Hematopoietic multipotent progenitor cell treated with erythropoietin and hydrocortisone succinate and interleukin-3 and kit ligand, for 15 days (in vitro differentiated cells): ENCODE results near the gene DIP2C.

Experiments used
- DNase-seq: peaks from one replicate; pipeline ENCODE4 v3.0.0-alpha.2; 2015; ENCODE audit warnings: low spot score

Gene DIP2C

GRCh38 chr10:390449-391100 is 298.9 kb downstream of the DIP2C start:
- no peak for DNase-seq

DNA sequence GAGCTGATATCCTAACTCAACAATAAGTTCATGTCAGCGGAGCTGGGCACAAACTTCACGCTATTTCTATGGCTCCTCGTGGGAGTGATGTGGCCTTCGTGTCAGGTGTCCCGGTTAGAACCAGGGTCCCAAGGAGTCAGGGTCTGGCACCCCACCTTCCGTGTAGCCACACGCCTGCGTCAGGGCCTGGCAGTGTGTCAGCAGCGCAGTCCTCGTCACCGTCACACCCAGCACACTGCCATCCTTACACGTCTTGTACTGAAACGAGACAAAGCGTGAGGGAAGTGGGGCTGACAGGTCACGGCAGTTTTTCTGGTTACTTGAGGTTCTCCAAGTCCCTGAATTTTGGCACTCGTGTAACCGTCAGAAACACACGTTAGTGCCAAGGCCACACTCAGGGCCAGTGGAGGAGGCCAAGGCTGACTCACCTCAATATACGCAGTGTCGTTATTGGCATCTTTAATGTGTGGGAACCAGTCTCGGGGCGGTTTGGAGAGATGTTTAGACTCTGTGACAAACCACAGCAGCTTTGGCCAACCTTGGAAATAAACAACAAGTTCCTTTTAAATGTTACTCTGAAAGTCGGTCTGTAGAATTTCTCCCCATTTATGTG is 299.5 kb downstream of the DIP2C start:
- DNase-seq, result no peak

- DNase-seq, result no peak
These were observed 300.1 kb downstream of the DIP2C start for GRCh38 chr10:389261-389790.

DNA sequence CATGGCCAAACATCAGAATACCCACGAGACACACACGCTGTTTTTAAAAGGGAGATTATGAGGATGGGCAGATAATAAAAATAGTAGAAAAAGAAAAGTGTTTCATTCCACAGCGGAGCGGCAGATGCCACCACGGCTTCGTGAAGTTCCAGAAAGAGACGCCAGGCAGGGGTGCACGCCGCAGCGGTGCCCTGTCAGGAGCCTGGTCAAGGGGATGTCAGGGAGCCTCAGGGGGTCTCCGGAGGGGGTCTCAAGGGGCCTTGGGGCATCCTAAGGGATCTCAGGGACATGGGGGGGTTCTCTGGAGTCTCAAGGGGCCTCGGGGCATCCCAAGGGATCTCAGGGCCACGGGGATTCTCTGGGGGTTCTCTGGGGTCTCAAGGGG is 300.8 kb downstream of the DIP2C start:
- DNase-seq, result no peak

GRCh38 chr10:387909-388660 is 301.4 kb downstream of the DIP2C start:
- no peak for DNase-seq

- no peak for DNase-seq
These were observed 301.9 kb downstream of the DIP2C start for GRCh38 chr10:387593-387891.

GRCh38 chr10:386771-387592 is 302.5 kb downstream of the DIP2C start:
- DNase-seq, result no peak

- DNase-seq, result no peak
These were observed 303.7 kb downstream of the DIP2C start for GRCh38 chr10:385571-386300.

DNA sequence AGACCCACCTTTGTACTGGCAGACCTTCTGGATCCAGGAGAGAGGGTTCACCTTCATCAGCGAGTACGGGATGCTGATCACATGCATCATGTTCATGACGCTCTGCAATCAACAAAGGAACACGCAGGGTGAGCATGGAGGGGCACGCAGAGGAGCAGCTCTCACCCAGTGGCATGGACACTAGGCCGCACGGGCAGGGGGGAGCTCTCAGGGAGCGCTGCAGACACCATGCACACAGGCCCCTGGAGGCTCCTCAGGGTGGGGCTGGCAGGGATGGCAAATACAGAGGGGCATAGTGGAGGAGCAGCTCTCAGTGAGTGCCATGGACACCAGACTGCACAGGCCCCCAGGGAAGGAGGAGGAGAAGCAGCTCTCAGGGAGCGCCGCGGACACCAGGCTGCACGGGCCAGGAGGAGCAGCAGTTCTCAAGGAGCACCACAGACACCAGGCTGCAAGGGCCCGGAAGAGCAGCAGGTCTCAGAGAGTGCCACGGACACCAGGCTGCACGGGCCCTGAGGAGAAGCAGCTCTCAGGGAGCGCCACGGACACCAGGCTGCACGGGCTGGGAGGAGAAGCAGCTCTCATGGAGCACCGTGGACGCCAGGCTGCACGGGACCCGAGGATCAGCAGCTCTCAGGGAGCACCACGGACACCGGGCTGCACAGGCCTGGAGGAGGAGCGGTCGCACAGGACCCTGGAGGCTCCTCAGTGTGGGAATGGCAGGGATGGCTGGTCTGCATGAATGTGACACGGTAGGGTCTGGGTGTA is 304.7 kb downstream of the DIP2C start:
- DNase-seq, result no peak

- DNase-seq, result no peak
These were observed 305.9 kb downstream of the DIP2C start for GRCh38 chr10:383519-383918.

DNA sequence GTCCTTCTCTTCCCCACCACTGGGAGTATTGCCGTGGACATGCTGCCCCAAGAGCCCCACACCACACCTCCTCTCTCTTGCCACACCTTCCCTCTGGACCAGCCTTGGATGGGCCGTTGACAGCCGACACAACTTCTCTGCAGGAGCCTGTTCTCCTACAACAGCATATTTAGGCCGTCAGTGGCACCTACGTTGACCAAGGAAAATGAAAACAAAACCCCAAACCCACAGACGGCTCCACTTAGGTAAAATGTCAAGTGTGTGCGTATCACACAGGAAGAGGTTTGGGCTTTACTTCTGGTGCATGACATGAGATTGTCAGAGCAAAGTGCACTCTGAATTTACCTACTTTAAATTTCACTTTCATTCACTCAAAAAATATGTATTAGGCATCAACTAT is 307.7 kb downstream of the DIP2C start:
- DNase-seq, result no peak

- no peak for DNase-seq
These were observed 308.1 kb downstream of the DIP2C start for GRCh38 chr10:381346-381745.

DNA sequence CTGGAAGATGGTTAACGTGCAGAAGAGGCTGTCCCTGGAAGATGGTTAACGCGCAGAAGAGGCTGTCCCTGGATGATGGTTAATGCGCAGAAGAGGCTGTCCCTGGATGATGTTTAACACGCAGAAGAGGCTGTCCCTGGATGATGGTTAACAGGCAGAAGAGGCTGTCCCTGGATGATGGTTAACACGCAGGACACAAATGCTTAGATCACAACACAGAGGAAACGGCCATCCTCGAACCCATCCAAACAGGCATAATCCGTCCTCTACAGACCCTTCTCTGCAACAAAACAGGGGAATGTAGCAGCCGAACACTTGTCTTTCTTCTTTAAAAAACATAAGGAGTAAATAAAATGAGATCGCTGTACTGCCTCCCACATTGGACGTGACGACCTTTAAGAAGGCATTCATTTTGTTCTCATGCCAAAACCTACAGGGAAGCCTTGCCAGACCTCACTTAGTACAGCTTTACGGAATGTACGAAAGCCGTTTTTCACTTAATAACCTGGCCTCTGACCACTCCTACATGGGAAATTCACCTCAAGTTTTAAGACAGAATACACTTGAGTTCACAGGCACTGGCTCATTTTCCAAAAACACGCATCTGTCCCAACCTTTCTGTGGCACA is 309.0 kb downstream of the DIP2C start:
- DNase-seq, result no peak

- DNase-seq, result no peak
These were observed 310.4 kb downstream of the DIP2C start for GRCh38 chr10:378930-379704.

DNA sequence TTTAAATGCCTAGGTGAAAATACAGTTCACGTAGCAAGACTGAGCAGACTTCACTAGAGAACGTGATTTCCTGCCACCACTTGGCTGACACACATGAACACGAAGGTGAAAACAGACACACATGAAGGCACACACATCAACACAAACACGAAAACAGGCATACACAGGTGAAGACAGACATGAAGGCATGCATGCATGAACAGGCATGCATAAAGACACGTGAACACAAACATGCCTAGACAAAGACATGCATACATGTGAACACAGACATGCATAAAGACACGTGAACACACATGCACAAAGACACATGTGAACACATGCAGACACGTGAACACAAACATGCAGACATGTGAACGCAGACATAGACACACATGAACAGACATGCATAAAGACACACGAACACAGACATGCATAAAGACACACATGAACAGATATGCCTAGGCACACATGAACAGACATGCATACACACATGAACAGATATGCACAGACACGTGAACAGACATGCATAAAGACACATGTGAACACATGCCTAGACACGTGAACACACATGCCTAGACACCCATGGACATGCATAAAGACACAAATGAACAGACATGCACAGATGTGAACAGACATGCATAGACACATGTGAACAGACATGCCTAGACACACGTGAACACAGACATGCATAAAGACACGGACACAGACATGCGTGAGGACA is 311.1 kb downstream of the DIP2C start:
- no peak for DNase-seq

DNA sequence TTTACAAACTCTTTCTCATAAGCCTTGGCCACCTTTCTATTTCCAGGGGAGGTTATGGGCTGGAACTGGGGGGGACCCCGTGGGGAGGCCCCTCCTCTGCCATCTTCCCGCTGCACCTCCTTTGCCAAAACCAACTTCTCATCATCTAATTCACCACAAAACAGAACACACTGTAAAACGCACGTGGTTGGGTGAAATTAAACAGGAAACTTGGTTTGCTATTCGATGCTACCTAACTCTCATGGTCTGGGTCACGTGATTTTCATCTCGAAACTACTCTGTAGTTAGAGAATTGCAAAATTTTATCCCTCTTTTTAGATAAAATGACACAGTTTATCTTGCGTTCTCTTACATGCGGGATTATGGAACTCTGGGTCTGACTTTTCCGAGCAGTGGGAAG is 312.2 kb downstream of the DIP2C start:
- no peak for DNase-seq

DNA sequence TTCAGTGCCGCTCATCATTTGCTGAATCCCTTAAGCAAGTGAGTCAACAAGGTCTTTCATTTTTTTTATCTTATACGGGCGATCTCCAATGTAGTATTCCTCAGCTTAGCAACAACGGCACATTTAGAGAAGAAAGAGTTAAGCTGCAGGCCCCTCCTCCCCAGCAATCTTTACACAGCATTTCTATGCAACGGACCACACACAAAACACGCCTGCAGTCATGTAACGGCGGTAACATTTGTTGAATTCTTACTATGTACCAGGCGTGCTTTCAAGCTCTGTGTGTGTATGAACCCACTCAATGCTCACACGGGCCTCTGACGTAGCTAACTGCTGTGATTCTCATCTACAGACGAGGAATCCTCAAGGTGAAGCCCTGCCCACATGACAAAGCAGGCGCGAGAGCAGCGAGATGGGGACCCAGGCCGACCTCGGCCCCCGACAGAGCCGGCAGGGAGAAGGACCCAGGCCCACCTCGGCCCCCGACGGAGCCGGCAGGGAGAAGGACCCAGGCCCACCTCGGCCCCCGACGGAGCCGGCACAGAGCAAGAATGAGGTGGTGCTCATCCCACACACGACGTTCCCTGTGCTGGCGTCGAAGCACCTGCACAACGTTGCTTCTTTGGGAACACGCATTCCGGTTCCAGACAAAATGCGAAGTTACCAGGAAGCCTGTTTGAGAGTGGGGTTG is 313.5 kb downstream of the DIP2C start:
- DNase-seq, result no peak

DNA sequence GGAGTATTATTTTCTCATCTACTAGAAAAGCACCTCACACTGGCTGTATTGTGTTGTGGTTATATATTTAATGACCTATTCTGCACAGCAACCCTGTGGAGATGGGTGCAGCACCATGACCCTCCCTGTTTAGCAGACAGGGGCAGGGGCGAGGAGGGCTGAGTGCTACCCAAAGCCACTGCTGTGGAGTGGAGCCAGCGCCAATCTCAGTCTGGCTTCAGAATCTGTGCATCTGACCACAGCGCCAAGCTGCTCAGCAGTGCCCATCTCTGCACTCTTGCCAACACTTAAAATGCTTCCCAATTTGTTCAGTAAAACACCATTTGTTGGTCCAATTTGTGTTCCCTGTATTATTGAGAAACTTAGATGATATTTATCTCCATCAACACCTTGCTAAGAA is 315.1 kb downstream of the DIP2C start:
- DNase-seq, result no peak
